BJ (cell line): ENCODE data around the gene CMC4. TPM values are rescaled to one million over a fixed set of nuclear protein-coding genes. Genes with fewer than 3 reads are reported as not detected.

Experiments used
- CTCF ChIA-PET: fragments of 350-600 bp; formaldehyde crosslinking; extraction: SDS; loops from one replicate; lab custom pipeline; 2021; ENCODE audit warnings: antibody characterized with exemption, inconsistent platforms; lab: Yijun Ruan, JAX
- POLR2A ChIA-PET: fragments of 300-600 bp; sonication (Branson Sonifier 250); formaldehyde crosslinking; extraction: SDS; loops from one replicate; lab custom pipeline; 2021; ENCODE audit warnings: antibody characterized with exemption; lab: Charles Lee
- DNase-seq: peaks from one replicate; pipeline ENCODE4 v3.0.0-alpha.2; 2011; ENCODE audit warnings: low read depth
- H3K27me3 ChIP-seq: 2 replicates; pipeline ENCODE4 v1.6.0; 2011; ENCODE audit warnings: low read length; ENCODE audit not compliant: control insufficient read depth, insufficient read depth
- H3K36me3 ChIP-seq: 2 replicates; pipeline ENCODE4 v1.5.1; 2011; ENCODE audit warnings: low read length; ENCODE audit not compliant: control insufficient read depth, insufficient read depth
- H3K4me3 ChIP-seq: 2 replicates; pipeline ENCODE4 v1.5.1; 2011; ENCODE audit warnings: low read depth, mild to moderate bottlenecking, control low read depth, low read length
- CTCF ChIP-seq: IDR thresholded peaks from 2 replicates; pipeline ENCODE4 v1.5.1; 2011; ENCODE audit warnings: low read depth, mild to moderate bottlenecking, control low read depth, inconsistent platforms, low read length, moderate library complexity; ENCODE audit not compliant: insufficient read depth
- polyA plus RNA-seq: library from polyadenylated mRNA; depleted of rRNA; stranded (reverse); fragments of >200 nt; gene quantifications from 2 replicates; pipeline ENCODE4 v1.2.3, GENCODE V29; 2011

CMC4 gene
- polyA plus RNA-seq, 1 experiment, result 10.0 TPM

GRCh38 chrX:155071694-155072280 is 851 bp upstream of the CMC4 start:
- Histone ChIP-seq H3K4me3 (peak overlapping the region; percentile 71), H3K27me3 (no peaks in the 10 kb centered on the region), H3K36me3 (no peaks in the 10 kb centered on the region)
- ChIA-PET CTCF (interaction anchor here (1.2 kb wide), 1 partner anchor 23 kb away, joined by 4 read pairs; no protein-coding TSS in a partner anchor), POLR2A (no interaction called here)
- DNase-seq, result no peak
- no peak for TF ChIP-seq CTCF

GRCh38 chrX:155070663-155070974 is 317 bp downstream of the CMC4 start:
- no peak for DNase-seq
- ChIA-PET POLR2A (no interaction called here), CTCF (no interaction called here)
- Histone ChIP-seq H3K27me3 (no peaks in the 10 kb centered on the region), H3K36me3 (no peaks in the 10 kb centered on the region), H3K4me3 (peak overlapping the region; percentile 53)
- no peak for TF ChIP-seq CTCF

GRCh38 chrX:155070038-155070437 is 898 bp downstream of the CMC4 start:
- ChIA-PET CTCF (no interaction called here), POLR2A (no interaction called here)
- TF ChIP-seq CTCF, result no peak
- Histone ChIP-seq H3K27me3 (no peaks in the 10 kb centered on the region), H3K4me3 (peak overlapping the region; percentile 53), H3K36me3 (no peaks in the 10 kb centered on the region)
- no peak for DNase-seq

- ChIA-PET POLR2A (no interaction called here), CTCF (no interaction called here)
- Histone ChIP-seq H3K36me3 (no peaks in the 10 kb centered on the region), H3K27me3 (no peaks in the 10 kb centered on the region), H3K4me3 (peak overlapping the region; percentile 53)
- DNase-seq, result no peak
- TF ChIP-seq CTCF, result no peak
Measured at GRCh38 chrX:155069414-155069813, 1.5 kb downstream of the CMC4 start.

GRCh38 chrX:155068165-155068564 is 2.8 kb downstream of the CMC4 start:
- Histone ChIP-seq H3K4me3 (no peak overlapping the region), H3K36me3 (no peaks in the 10 kb centered on the region), H3K27me3 (no peaks in the 10 kb centered on the region)
- TF ChIP-seq CTCF, result no peak
- ChIA-PET POLR2A (no interaction called here), CTCF (no interaction called here)
- no peak for DNase-seq
